Tibial artery (tissue), 4 donors: ENCODE measurements around the gene TXNL1.

Experiments
- DNase-seq, 2 donors: peaks; one replicate each; pipeline ENCODE4 v3.0.0-alpha.2; 2019
- H3K27ac ChIP-seq, 2 donors: fragments of 200-600 bp; sonication (generic) in 1 of 2; 1 replicate in 1 of 2; 2 replicates in 1 of 2; pipeline ENCODE4 v1.5.1; 2018 to 2019; ENCODE audit warnings: mild to moderate bottlenecking in 1 of 2
- H3K27me3 ChIP-seq, 2 donors: fragments of 200-600 bp; sonication (generic) in 1 of 2; one replicate each; pipeline versions ENCODE4 v1.5.1 to v1.6.0; 2016 to 2019
- H3K36me3 ChIP-seq, 3 donors: fragments of 200-600 bp; sonication (generic) in 2 of 3; one replicate each; pipeline ENCODE4 v1.5.1; 2016 to 2019; ENCODE audit warnings: mild to moderate bottlenecking in 2 of 3
- H3K4me1 ChIP-seq, 4 donors: fragments of 200-600 bp; sonication (generic) in 2 of 4; 1 replicate in 3 of 4; 2 replicates in 1 of 4; pipeline ENCODE4 v1.5.1; 2016 to 2019
- H3K4me3 ChIP-seq, 2 donors: fragments of 200-600 bp; sonication (generic) in 1 of 2; 1 replicate in 1 of 2; 2 replicates in 1 of 2; pipeline ENCODE4 v1.5.1; 2018 to 2019; ENCODE audit warnings: mild to moderate bottlenecking in 2 of 2
- H3K9me3 ChIP-seq, 3 donors: fragments of 200-600 bp; sonication (generic) in 1 of 3; one replicate each; pipeline ENCODE4 v1.5.1; 2016 to 2019
- CTCF ChIP-seq, 2 experiments: fragments of 200-600 bp in 1 of 2; fragments of 450-650 bp in 1 of 2; IDR thresholded peaks; one replicate each; pipeline ENCODE4 v1.5.1; 2017 to 2019; ENCODE audit warnings: antibody characterized with exemption in 2 of 2, mild to moderate bottlenecking in 1 of 2, moderate library complexity in 1 of 2
- intact Hi-C: fragments of 100-400 bp; cut with DNase I; formaldehyde crosslinking; loops from one replicate; pipeline ENCODE4 v1.15.0; 2023; ENCODE audit warnings: low total_unique reads

The TXNL1 gene

GRCh38 chr18:56649996-56650395 is 11.6 kb upstream of the TXNL1 start:
- no peak for DNase-seq
- TF ChIP-seq CTCF (IDR thresholded peaks at IDR 0.05): no peak
- Histone ChIP-seq H3K36me3 (no peaks in the 10 kb centered on the region), H3K27me3 (no peaks in the 10 kb centered on the region), H3K4me3 (no peak overlapping the region), H3K9me3 (no peaks in the 10 kb centered on the region), H3K27ac (no peak overlapping the region), H3K4me1 (peaks cover 0 to 19% (median 7%) of the 10 kb centered on the region in 4 donors)
- intact Hi-C loops: loop anchor here (10.0 kb wide), 1 partner anchor 1235 kb away; no protein-coding TSS in a partner anchor

- no peaks in the 10 kb centered on the region for H3K9me3 ChIP-seq
- intact Hi-C loops: no loop called here
- H3K36me3 ChIP-seq: no peaks in the 10 kb centered on the region
- no peak for TF ChIP-seq CTCF (IDR thresholded peaks at IDR 0.05)
- no peaks in the 10 kb centered on the region for H3K27me3 ChIP-seq
- H3K4me1 ChIP-seq: peaks cover 0 to 19% (median 7%) of the 10 kb centered on the region in 4 donors
- DNase-seq: no peak
- H3K27ac ChIP-seq: no peak overlapping the region
- H3K4me3 ChIP-seq: no peak overlapping the region
These were observed 9.8 kb upstream of the TXNL1 start for GRCh38 chr18:56647951-56648893.

GRCh38 chr18:56647071-56647470 is 8.7 kb upstream of the TXNL1 start:
- Histone ChIP-seq H3K27ac (no peak overlapping the region), H3K4me1 (peaks cover 0 to 8% (median 2%) of the 10 kb centered on the region in 4 donors), H3K9me3 (no peaks in the 10 kb centered on the region), H3K4me3 (no peak overlapping the region), H3K27me3 (no peaks in the 10 kb centered on the region), H3K36me3 (no peaks in the 10 kb centered on the region)
- TF ChIP-seq CTCF (IDR thresholded peaks at IDR 0.05): no peak
- intact Hi-C loops: no loop called here
- DNase-seq: no peak

- intact Hi-C loops: no loop called here
- Histone ChIP-seq H3K9me3 (no peaks in the 10 kb centered on the region), H3K36me3 (no peaks in the 10 kb centered on the region), H3K27me3 (no peaks in the 10 kb centered on the region), H3K4me1 (peaks cover 0 to under 1% (median 0%) of the 10 kb centered on the region in 4 donors), H3K27ac (no peak overlapping the region), H3K4me3 (no peak overlapping the region)
- TF ChIP-seq CTCF (IDR thresholded peaks at IDR 0.05): no peak
- no peak for DNase-seq
These were observed 7.1 kb upstream of the TXNL1 start for GRCh38 chr18:56645415-56646016.

GRCh38 chr18:56643381-56643780 is 5.0 kb upstream of the TXNL1 start:
- Histone ChIP-seq H3K36me3 (no peaks in the 10 kb centered on the region), H3K4me1 (no peaks in the 10 kb centered on the region), H3K9me3 (no peaks in the 10 kb centered on the region), H3K27ac (no peak overlapping the region), H3K27me3 (no peaks in the 10 kb centered on the region), H3K4me3 (no peak overlapping the region)
- DNase-seq: no peak
- TF ChIP-seq CTCF (IDR thresholded peaks at IDR 0.05): no peak
- intact Hi-C loops: no loop called here
